ENCODE results near the gene ZNF12.

Gene ZNF12

GRCh38 chr7:6646465-6646864, 60.3 kb downstream of the ZNF12 start:
- no peak for DNase-seq

- no peak for DNase-seq
Observed at GRCh38 chr7:6644728-6645127, 62.0 kb downstream of the ZNF12 start.

- no peak for DNase-seq
Observed at GRCh38 chr7:6643915-6644625, 62.7 kb downstream of the ZNF12 start.

- DNase-seq = no peak
Observed at GRCh38 chr7:6642861-6643640, 63.7 kb downstream of the ZNF12 start.

GRCh38 chr7:6642239-6642839, 64.4 kb downstream of the ZNF12 start:
- DNase-seq = no peak

- DNase-seq = no peak
Observed at GRCh38 chr7:6641305-6642035, 65.3 kb downstream of the ZNF12 start.

- no peak for DNase-seq
Observed at GRCh38 chr7:6640246-6640721, 66.5 kb downstream of the ZNF12 start.

GRCh38 chr7:6639627-6640026, 67.1 kb downstream of the ZNF12 start:
- no peak for DNase-seq

GRCh38 chr7:6639032-6639431, 67.7 kb downstream of the ZNF12 start:
- no peak for DNase-seq
